Activated CD4-positive, alpha-beta T cell treated with anti-CD3 and anti-CD28 coated beads, Interleukin-2, amount 10 ng/mL, durations not matched to agents 7 days and 5 days (primary cell): ENCODE data around the gene GFPT2. TPM values are rescaled to one million over a fixed set of nuclear protein-coding genes. Genes with fewer than 3 reads are reported as not detected.

Experiments used
- CTCF ChIA-PET: fragments of 350-600 bp; sonication (Branson Sonifier 250); formaldehyde crosslinking; loops from one replicate; lab custom pipeline; 2021; ENCODE audit warnings: antibody characterized with exemption; lab: Charles Lee
- POLR2A ChIA-PET: fragments of 350-600 bp; sonication (Branson Sonifier 250); formaldehyde crosslinking; loops from one replicate; lab custom pipeline; 2021; ENCODE audit warnings: antibody characterized with exemption; lab: Charles Lee
- DNase-seq: peaks from one replicate; pipeline ENCODE4 v3.0.0-alpha.2; 2020
- H3K27ac Mint-ChIP-seq: one replicate; pipeline ENCODE4 v1.8.0; 2021; ENCODE audit warnings: mild to moderate bottlenecking, moderate library complexity, mixed read lengths
- H3K27me3 Mint-ChIP-seq: one replicate; pipeline ENCODE4 v1.8.0; 2021; ENCODE audit warnings: mixed read lengths
- H3K36me3 Mint-ChIP-seq: one replicate; pipeline ENCODE4 v1.8.0; 2021; ENCODE audit warnings: low read depth, mixed read lengths
- H3K4me1 Mint-ChIP-seq: one replicate; pipeline ENCODE4 v1.8.0; 2021; ENCODE audit warnings: mixed read lengths
- H3K4me3 Mint-ChIP-seq: one replicate; pipeline ENCODE4 v1.8.0; 2021; ENCODE audit warnings: mild to moderate bottlenecking, moderate library complexity, mixed read lengths
- H3K9me3 Mint-ChIP-seq: one replicate; pipeline ENCODE4 v1.8.0; 2021; ENCODE audit warnings: mixed read lengths
- total RNA-seq, 2 experiments: library from RNA; stranded (reverse); gene quantifications; one replicate each; pipeline ENCODE4 v1.2.3, GENCODE V29; 2021

The GFPT2 gene
- total RNA-seq, 2 experiments from 2014 or later, result 0.12 TPM; not detected in 1

DNA sequence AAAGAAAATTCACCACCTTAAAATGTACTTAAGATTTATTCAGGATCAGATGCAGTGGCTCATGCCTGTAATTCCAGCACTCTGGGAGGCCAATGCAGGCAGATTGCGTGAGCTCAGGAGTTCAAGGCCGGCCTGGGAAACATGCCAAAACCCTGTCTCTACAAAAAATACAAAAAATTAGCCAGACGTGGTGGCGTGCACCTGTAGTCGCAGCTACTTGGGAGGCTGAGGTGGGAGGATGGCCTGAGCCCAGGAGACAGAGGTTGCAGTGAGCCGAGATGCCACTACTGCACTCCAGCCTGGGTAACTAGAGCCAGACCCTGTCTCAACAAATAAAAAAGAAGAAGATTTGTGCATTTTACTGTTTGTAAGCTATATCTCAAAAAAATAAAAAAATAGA is 34.7 kb upstream of the GFPT2 start:
- Mint-ChIP-seq H3K4me1 (no peaks in the 10 kb centered on the region), H3K9me3 (no peaks in the 10 kb centered on the region), H3K4me3 (no peak overlapping the region), H3K27me3 (no peaks in the 10 kb centered on the region), H3K27ac (no peak overlapping the region), H3K36me3 (no peaks in the 10 kb centered on the region)
- DNase-seq, result no peak
- ChIA-PET CTCF (interaction anchor here (1.6 kb wide), 1 partner anchor 72 kb away, joined by 4 read pairs; no protein-coding TSS in a partner anchor), POLR2A (no interaction called here)

DNA sequence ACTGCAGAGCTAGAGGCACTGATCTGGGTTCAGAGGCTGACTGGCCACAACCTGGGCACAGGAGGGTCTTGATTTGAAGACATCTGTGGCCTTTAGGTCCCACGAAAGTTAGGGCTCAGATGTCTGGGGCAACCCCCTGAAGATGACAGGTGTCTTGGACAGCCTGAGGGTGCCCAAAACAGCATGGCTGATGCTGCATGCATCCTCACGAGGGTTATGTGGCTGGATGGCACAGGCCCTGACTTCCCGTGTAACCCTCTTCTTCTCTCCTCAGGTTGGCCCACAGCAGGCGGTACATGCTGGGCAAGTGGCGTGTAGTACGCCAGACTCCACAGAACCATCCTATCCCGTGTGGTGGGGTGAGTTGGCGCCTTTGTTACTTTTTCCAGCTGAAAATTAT is 29.8 kb upstream of the GFPT2 start:
- Mint-ChIP-seq H3K27ac (no peak overlapping the region), H3K36me3 (no peaks in the 10 kb centered on the region), H3K4me3 (no peak overlapping the region), H3K9me3 (no peaks in the 10 kb centered on the region), H3K27me3 (no peaks in the 10 kb centered on the region), H3K4me1 (no peaks in the 10 kb centered on the region)
- no peak for DNase-seq
- POLR2A ChIA-PET, result no interaction called here
- CTCF ChIA-PET, result no interaction called here

DNA sequence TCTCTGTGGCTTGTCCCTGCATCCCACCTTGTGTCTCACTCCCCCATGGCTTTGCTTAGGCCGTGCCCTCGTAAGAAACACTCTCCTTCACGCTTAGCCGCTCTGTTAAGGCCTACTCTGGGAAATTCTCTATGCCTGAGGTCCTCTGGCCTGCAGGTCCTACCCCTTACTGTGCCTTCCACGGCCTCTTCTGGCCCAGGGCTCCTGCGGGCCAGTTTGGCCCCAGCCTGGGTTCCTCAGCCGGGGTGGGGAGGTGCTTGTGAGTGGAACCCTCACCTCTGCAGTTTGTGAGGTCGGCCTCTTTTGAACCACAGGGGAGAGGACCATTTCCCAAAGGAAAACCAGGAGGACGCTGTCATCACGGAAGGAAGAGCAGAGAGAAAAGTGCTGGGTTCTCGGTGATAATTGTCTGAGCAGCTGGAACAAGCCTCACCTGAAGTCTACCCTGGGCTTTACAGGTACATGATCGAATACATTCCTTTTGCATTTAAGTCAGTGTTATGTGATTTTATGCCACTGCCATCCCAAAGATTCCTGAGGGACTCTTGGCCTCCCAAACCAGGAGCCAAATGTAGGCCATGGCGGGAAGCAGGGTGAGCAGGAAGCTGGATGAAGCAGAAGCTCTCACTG is 28.8 kb upstream of the GFPT2 start:
- CTCF ChIA-PET, result no interaction called here
- POLR2A ChIA-PET, result no interaction called here
- Mint-ChIP-seq H3K4me1 (no peaks in the 10 kb centered on the region), H3K4me3 (no peak overlapping the region), H3K36me3 (no peaks in the 10 kb centered on the region), H3K27ac (no peak overlapping the region), H3K9me3 (no peaks in the 10 kb centered on the region), H3K27me3 (no peaks in the 10 kb centered on the region)
- no peak for DNase-seq

DNA sequence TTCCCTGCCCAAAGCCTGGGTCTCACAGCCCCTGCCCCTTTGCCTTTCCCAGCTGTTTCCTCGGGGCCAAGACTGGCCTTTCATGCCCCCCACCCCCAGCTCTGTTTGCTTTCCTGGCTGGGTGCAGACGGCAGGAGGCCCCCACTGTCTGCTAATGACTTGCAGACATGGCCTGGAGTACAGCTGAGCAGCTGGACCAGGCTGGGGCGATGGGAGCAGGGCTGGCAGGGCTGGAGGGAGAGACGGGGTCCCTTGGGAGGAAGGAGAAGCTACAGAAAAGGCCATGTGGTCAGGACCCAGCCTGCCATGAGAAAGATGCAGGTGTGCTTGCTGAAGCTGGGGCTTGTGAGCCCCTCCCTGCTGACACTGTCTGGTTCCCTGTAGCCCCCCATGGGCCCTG is 28.3 kb upstream of the GFPT2 start:
- POLR2A ChIA-PET, result no interaction called here
- CTCF ChIA-PET, result interaction anchor here (1.2 kb wide), 1 partner anchor 11 kb away, joined by 3 read pairs; no protein-coding TSS in a partner anchor

DNA sequence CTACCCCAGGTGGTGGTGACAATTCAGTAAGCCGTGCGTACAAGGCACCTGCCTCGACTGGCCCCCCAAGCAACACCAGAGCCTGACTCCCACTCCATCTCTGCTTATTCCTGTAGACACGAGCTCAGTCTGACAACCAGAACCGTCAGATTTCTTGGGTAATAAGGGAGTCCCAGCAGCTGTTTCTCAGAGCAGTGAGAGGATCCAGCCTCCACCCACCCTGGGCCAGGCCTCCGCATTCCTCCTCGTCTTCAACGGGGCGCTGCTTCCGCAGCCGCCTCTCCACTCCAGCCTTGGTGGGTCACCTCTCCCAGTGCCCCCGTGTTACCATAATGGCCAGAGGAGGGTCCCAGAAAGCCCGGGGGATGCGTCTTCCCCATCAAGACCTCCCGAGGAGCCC is 27.7 kb upstream of the GFPT2 start:
- H3K27ac Mint-ChIP-seq, result no peak overlapping the region
- no peaks in the 10 kb centered on the region for H3K27me3 Mint-ChIP-seq
- no peaks in the 10 kb centered on the region for H3K36me3 Mint-ChIP-seq
- no peaks in the 10 kb centered on the region for H3K4me1 Mint-ChIP-seq
- no peak for DNase-seq
- no peaks in the 10 kb centered on the region for H3K9me3 Mint-ChIP-seq
- POLR2A ChIA-PET, result no interaction called here
- H3K4me3 Mint-ChIP-seq, result no peak overlapping the region
- CTCF ChIA-PET, result interaction anchor here (1.2 kb wide), 1 partner anchor 10 kb away, joined by 3 read pairs; no protein-coding TSS in a partner anchor

More for the DNA sequence above, 28.3 kb upstream of the GFPT2 start:
- H3K4me1 Mint-ChIP-seq, result no peaks in the 10 kb centered on the region
- H3K4me3 Mint-ChIP-seq, result no peak overlapping the region
- H3K36me3 Mint-ChIP-seq, result no peaks in the 10 kb centered on the region
- no peaks in the 10 kb centered on the region for H3K27me3 Mint-ChIP-seq
- H3K9me3 Mint-ChIP-seq, result no peaks in the 10 kb centered on the region
- H3K27ac Mint-ChIP-seq, result no peak overlapping the region
- no peak for DNase-seq

DNA sequence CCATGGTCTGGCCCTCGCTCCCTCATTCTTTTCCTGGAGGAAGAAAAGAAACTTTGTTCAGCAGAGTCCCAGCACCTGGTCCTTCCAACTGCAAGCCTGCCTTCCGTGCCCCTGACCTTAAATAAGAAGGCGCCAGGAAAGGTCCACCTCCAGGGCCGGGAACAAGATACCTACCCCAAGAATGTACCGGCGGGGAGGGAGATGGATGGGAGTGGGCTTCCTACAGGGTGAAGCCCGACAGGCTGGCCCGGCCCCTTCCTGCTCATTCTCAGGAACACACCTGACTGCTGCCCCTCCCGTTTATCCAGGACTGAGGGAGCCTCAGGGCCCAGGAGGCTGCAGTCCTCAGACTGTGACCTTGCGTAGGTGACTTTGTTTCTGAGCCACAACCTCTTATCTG is 27.3 kb upstream of the GFPT2 start:
- no peak overlapping the region for H3K4me3 Mint-ChIP-seq
- no peak overlapping the region for H3K27ac Mint-ChIP-seq
- DNase-seq, result no peak
- ChIA-PET POLR2A (no interaction called here), CTCF (interaction anchor here (1.2 kb wide), 1 partner anchor 10 kb away, joined by 3 read pairs; no protein-coding TSS in a partner anchor)
- no peaks in the 10 kb centered on the region for H3K27me3 Mint-ChIP-seq
- no peaks in the 10 kb centered on the region for H3K9me3 Mint-ChIP-seq
- no peaks in the 10 kb centered on the region for H3K36me3 Mint-ChIP-seq
- H3K4me1 Mint-ChIP-seq, result no peaks in the 10 kb centered on the region

DNA sequence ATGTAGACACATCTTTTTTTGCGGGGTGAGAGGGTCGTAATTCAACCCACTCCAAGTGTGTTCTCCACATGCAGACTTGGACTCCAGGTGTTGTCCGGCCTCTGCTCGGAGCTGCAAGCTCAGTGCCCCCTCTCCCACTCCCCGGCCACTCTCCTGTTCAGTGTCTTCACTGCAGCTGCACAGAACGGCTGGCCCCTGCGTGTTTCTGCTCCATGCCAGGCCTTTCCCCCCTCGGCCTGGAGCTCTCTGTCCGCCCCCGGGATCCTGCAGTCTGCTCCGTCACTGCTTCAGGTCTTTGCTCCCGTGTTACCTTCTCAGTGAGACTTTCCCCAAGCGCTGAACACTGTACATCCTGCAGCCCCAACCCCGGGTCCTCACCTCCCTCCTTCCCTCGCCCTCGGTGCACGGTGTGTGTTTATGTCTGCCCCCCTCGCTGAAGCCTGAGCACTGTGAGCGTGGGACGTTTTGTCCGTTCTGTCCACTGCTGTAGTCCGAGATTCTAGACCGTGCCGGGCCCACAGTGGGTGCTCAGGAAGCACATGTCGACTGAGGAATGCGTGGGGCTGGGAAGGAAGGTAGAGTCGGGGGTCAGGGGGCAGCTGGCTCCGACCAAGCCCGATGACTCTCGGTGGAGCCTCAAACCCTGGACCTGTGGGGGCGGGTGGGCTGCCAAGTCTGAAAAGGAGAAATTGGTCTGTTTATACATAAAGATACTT is 26.4 kb upstream of the GFPT2 start:
- H3K27ac Mint-ChIP-seq, result no peak overlapping the region
- ChIA-PET CTCF (no interaction called here), POLR2A (no interaction called here)
- no peaks in the 10 kb centered on the region for H3K36me3 Mint-ChIP-seq
- no peaks in the 10 kb centered on the region for H3K9me3 Mint-ChIP-seq
- no peaks in the 10 kb centered on the region for H3K27me3 Mint-ChIP-seq
- H3K4me3 Mint-ChIP-seq, result no peak overlapping the region
- H3K4me1 Mint-ChIP-seq, result no peaks in the 10 kb centered on the region
- no peak for DNase-seq

DNA sequence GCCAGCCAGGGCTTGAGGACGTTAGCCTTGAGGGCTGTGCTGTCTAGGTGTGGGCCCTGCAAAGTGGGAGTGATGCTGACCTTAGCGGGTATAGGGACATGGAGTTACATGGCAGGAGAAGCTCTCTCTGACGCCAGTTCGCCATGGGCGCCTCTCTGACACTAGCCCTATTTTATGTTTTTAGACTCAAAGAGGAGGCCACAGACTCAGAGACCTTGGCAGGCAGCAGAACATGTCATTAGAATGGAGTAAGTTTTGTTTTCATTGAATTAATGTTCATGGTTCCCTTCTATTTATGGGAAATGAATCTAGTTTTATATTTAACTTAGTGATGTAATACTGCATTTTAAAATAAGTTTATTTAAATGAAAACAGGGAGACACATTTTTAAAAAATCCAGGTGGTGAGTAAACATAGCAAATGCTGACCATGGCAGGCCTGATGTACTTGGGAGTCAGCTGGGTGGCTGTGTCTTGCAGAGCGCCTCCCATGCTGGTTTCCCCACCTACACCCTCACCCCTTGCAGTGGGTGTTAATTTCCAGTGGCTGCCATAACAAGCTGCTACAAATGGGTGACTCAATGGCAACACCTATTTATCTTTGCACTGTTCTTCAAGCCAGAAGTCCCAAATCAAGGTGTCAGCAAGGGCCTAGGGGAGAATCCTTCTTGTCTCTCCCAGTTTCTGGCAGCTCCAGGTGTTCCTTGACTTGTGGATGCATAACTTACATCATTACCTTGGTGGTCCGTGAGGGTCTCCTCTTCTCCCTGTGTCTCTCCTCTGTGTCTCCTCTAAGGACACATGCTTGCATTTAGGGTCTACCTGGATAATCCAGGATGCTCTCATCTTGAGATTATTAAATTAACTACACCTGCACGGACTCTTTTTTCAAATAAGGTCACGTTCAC is 25.6 kb upstream of the GFPT2 start:
- no peaks in the 10 kb centered on the region for H3K9me3 Mint-ChIP-seq
- no peak for DNase-seq
- no peaks in the 10 kb centered on the region for H3K4me1 Mint-ChIP-seq
- no peak overlapping the region for H3K27ac Mint-ChIP-seq
- no peaks in the 10 kb centered on the region for H3K36me3 Mint-ChIP-seq
- no peaks in the 10 kb centered on the region for H3K27me3 Mint-ChIP-seq
- H3K4me3 Mint-ChIP-seq, result no peak overlapping the region
- CTCF ChIA-PET, result no interaction called here
- POLR2A ChIA-PET, result no interaction called here

DNA sequence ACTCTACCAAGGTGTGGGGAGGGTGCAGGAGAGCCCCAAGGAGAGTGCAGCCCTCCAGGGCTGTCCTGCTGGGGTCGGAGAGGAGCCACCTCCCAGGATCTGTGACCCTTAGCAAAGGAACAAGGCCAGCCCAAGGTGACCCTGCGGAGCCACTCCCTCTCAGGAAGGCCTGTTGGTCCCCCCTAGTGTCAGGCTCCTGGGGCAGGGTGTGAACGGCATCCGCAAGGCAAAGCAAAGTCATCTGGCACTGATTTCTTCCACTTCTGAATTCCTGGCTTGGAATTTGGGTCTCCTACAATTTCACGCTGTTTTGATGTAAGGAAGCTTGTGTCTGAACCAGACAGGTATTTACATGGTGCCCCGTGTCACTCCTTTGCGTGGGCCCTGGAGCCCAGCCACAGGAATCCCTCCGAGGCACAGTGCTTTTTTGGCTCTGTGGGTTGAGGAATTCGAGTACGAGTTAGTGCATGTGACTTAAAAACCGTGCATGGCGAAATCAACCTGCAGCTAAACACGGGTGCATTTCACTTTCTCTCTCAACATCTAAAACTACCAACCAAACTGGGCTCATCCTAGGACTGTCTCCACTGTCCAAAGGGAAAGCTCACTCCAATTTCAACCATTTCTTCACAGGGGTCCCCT is 24.5 kb upstream of the GFPT2 start:
- ChIA-PET CTCF (no interaction called here), POLR2A (no interaction called here)
- H3K27me3 Mint-ChIP-seq, result peaks cover 2% of the 10 kb centered on the region
- H3K4me3 Mint-ChIP-seq, result no peak overlapping the region
- H3K27ac Mint-ChIP-seq, result no peak overlapping the region
- no peaks in the 10 kb centered on the region for H3K9me3 Mint-ChIP-seq
- no peaks in the 10 kb centered on the region for H3K36me3 Mint-ChIP-seq
- no peak for DNase-seq
- no peaks in the 10 kb centered on the region for H3K4me1 Mint-ChIP-seq

DNA sequence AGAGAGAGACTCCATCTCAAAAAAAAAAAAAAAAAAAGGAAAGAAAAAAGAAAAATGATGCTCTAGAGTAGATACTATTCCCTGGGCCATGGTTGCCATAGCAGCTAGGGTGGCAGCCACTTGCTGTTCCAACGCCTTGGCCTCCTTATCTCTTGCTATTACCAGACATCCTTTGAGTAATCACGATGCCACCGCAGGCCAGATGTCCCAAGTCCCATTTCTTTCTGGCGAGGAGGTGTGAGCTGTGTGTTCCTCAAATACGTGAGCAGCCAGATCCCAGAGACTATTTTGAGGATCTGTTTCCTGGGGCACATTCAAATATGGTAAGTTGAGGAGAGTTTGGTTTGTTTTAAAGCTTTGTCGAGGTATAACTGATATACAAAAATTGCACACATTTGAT is 23.4 kb upstream of the GFPT2 start:
- Mint-ChIP-seq H3K36me3 (no peaks in the 10 kb centered on the region), H3K27me3 (peaks cover 2% of the 10 kb centered on the region), H3K27ac (no peak overlapping the region), H3K9me3 (no peaks in the 10 kb centered on the region), H3K4me1 (no peaks in the 10 kb centered on the region), H3K4me3 (no peak overlapping the region)
- DNase-seq, result no peak
- ChIA-PET POLR2A (no interaction called here), CTCF (interaction anchor here (0.6 kb wide), 1 partner anchor 230 kb away, joined by 3 read pairs; no protein-coding TSS in a partner anchor)

DNA sequence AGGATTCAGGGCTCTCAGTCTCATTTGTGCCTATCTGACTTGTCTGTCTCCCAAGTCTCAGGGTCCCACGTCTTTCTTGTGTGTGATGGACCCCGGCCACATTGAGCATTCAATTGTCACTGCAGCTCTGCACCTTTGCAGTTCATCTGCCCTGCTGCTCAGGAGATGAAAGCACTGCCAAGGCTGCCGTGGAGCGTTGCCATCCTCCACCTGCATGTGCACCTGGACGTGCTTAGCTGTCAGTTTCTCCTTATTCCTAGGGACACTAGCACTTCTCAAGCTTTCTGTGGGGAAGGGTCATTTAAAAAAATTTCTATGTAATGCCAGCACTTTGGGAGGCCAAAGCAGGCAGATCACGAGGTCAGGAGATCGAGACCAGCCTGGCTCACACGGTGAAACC is 22.8 kb upstream of the GFPT2 start:
- POLR2A ChIA-PET, result no interaction called here
- Mint-ChIP-seq H3K4me3 (no peak overlapping the region), H3K4me1 (no peaks in the 10 kb centered on the region), H3K27me3 (peaks cover 2% of the 10 kb centered on the region), H3K27ac (no peak overlapping the region), H3K36me3 (no peaks in the 10 kb centered on the region), H3K9me3 (no peaks in the 10 kb centered on the region)
- CTCF ChIA-PET, result no interaction called here
- no peak for DNase-seq

DNA sequence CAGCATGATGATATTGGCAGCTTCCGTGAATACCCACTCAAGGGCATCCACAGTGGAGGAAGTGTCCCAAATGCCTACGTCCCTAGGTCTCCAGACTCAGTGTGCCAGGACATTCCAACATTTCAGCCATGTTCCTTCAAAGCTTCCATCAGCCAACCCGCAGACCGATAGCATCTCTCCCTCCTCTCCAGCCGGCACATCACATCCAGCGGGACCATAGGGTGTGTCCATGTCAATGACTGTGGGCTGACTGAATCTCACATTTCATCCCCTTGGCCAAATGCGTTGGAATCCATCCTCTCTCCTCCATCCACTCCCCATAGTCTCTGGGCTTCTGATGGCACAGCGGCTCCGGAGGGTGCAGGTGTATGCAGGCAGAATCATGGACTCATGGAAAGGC is 22.2 kb upstream of the GFPT2 start:
- DNase-seq, result no peak
- Mint-ChIP-seq H3K27ac (no peak overlapping the region), H3K36me3 (no peaks in the 10 kb centered on the region), H3K27me3 (peaks cover 2% of the 10 kb centered on the region), H3K4me3 (no peak overlapping the region), H3K9me3 (no peaks in the 10 kb centered on the region), H3K4me1 (no peaks in the 10 kb centered on the region)
- ChIA-PET CTCF (interaction anchor here (0.7 kb wide), 1 partner anchor 1746 kb away, joined by 3 read pairs; no protein-coding TSS in a partner anchor), POLR2A (no interaction called here)
